HepG2 (cell line): Measurements from ENCODE around the gene CLASRP. TPM values are rescaled to one million over a fixed set of nuclear protein-coding genes. Genes with fewer than 3 reads are reported as not detected.

Source experiments
- ERF ChIP-seq: IDR thresholded peaks from 2 replicates; pipeline ENCODE4 v1.6.1; 2018; ENCODE audit warnings: missing biosample characterization, missing genetic modification reagents
- ETV5 ChIP-seq: IDR thresholded peaks from 2 replicates; pipeline ENCODE4 v1.6.1; 2018; ENCODE audit warnings: missing biosample characterization, missing genetic modification reagents, inconsistent platforms, borderline replicate concordance
- FOXP1 ChIP-seq, 2 experiments: fragments of 450-650 bp in 1 of 2; IDR thresholded peaks; 2 replicates each; pipeline ENCODE4 v1.6.1; 2017 to 2018; ENCODE audit warnings: antibody characterized with exemption in 1 of 2
- HDAC1 ChIP-seq: sonication (generic); formaldehyde crosslinking; IDR thresholded peaks from 2 replicates; pipeline ENCODE4 v1.5.1; 2020; ENCODE audit warnings: mild to moderate bottlenecking, missing genetic modification reagents
- HNF4A ChIP-seq: sonication (generic); formaldehyde crosslinking; IDR thresholded peaks from 2 replicates; pipeline ENCODE4 v1.4.0; 2020; ENCODE audit warnings: missing genetic modification reagents
- HOMEZ ChIP-seq: IDR thresholded peaks from 2 replicates; pipeline ENCODE4 v1.6.1; 2016; ENCODE audit warnings: low read depth
- IRX3 ChIP-seq: sonication (generic); formaldehyde crosslinking; IDR thresholded peaks from 2 replicates; pipeline ENCODE4 v1.8.1; 2023; ENCODE audit warnings: mild to moderate bottlenecking, low read depth, missing genetic modification reagents, borderline replicate concordance
- NFIC ChIP-seq: IDR thresholded peaks from 2 replicates; pipeline ENCODE4 v1.6.1; 2012; ENCODE audit warnings: mild to moderate bottlenecking, low read length, inconsistent platforms
- STAT6 ChIP-seq: sonication (generic); formaldehyde crosslinking; IDR thresholded peaks from 2 replicates; pipeline ENCODE4 v1.4.0; 2020; ENCODE audit warnings: missing genetic modification reagents, mild to moderate bottlenecking, borderline replicate concordance
- UBTF ChIP-seq: sonication (generic); formaldehyde crosslinking; IDR thresholded peaks from 2 replicates; pipeline ENCODE4 v1.4.0; 2020; ENCODE audit warnings: mild to moderate bottlenecking, missing genetic modification reagents
- ZFP90 ChIP-seq: sonication (generic); formaldehyde crosslinking; IDR thresholded peaks from 2 replicates; pipeline ENCODE4 v1.8.0; 2022; ENCODE audit warnings: missing genetic modification reagents, mild to moderate bottlenecking, inconsistent platforms, borderline replicate concordance
- ZNF12 ChIP-seq: sonication (generic); formaldehyde crosslinking; IDR thresholded peaks from 2 replicates; pipeline ENCODE4 v1.5.0; 2020; ENCODE audit warnings: missing genetic modification reagents
- ZNF260 ChIP-seq: sonication (generic); formaldehyde crosslinking; IDR thresholded peaks from 2 replicates; pipeline ENCODE4 v1.4.0; 2020; ENCODE audit warnings: missing genetic modification reagents, low read depth, mild to moderate bottlenecking, borderline replicate concordance
- ZNF335 ChIP-seq: sonication (generic); formaldehyde crosslinking; IDR thresholded peaks from 2 replicates; pipeline ENCODE4 v1.4.0; 2020; ENCODE audit warnings: missing genetic modification reagents
- ZNF468 ChIP-seq: sonication (generic); formaldehyde crosslinking; IDR thresholded peaks from 2 replicates; pipeline ENCODE4 v1.8.0; 2022; ENCODE audit warnings: mild to moderate bottlenecking, moderate library complexity, missing genetic modification reagents
- ZNF556 ChIP-seq: sonication (generic); formaldehyde crosslinking; IDR thresholded peaks from 2 replicates; pipeline ENCODE4 v1.4.0; 2020; ENCODE audit warnings: mild to moderate bottlenecking, missing genetic modification reagents, borderline replicate concordance
- polyA plus RNA-seq, 8 experiments: library from polyadenylated mRNA; depleted of rRNA in 3 of 8; stranded (reverse) in 7 of 8; unstranded in 1 of 8; fragments of >200 nt; fragmentation: Illumina TruSeq in 4 of 8; extraction: Trizol in 4 of 8; gene quantifications; 2 replicates each; pipeline versions ENCODE4 v1.2.1 to v1.2.3, GENCODE V29; 2011 to 2016; ENCODE audit warnings: low read depth in 4 of 8, missing spikeins in 1 of 8, mixed read lengths in 1 of 8; ENCODE audit not compliant: insufficient read depth in 1 of 8
- total RNA-seq, 5 experiments: library from RNA; depleted of rRNA; stranded (reverse); fragments of >200 nt; fragmentation: Illumina TruSeq; extraction: Trizol; gene quantifications; 2 replicates each; pipeline ENCODE4 v1.2.3, GENCODE V29; 2016; ENCODE audit warnings: low read depth in 1 of 5

CLASRP gene
- total and polyA plus RNA-seq, 2 of the 13 experiments (the other 11 are each of a cell fraction or from before 2014, with no cell fraction given), result 32.0 to 51.4 TPM

GRCh38 chr19:45045671-45046353 lies 7.0 kb downstream of the CLASRP start (continued):
- TF ChIP-seq FOXP1 (IDR thresholded peaks at IDR 0.05), result 0 out of 2 replicates have a peak, but pooled peaks have one; percentile 60
- peak; percentile 82 for TF ChIP-seq FOXP1 (CRISPR knock-in tag; IDR thresholded peaks at IDR 0.05)
- peak; percentile 60; the same call in 1 of the 2 replicates for TF ChIP-seq ZNF335 (CRISPR knock-in tag)
- peak; percentile 60; the same call in 1 of the 2 replicates for TF ChIP-seq HOMEZ (CRISPR knock-in tag)
- TF ChIP-seq IRX3 (CRISPR knock-in tag), result peak; percentile 31; the same call in 1 of the 2 replicates
- peak; percentile 89 for TF ChIP-seq HNF4A
- 0 out of 2 replicates have a peak, but pooled peaks have one; percentile 27 for TF ChIP-seq STAT6
- peak; percentile 94 for TF ChIP-seq ERF (CRISPR knock-in tag)
- peak; percentile 73; the same call in 1 of the 2 replicates for TF ChIP-seq ETV5 (CRISPR knock-in tag)
- no peak for TF ChIP-seq ZFP90 (CRISPR knock-in tag)
- peak; percentile 61; the same call in 1 of the 2 replicates for TF ChIP-seq ZNF12 (CRISPR knock-in tag)
- TF ChIP-seq ZNF260 (CRISPR knock-in tag), result peak; percentile 100
- TF ChIP-seq UBTF (CRISPR knock-in tag), result peak; percentile 87
- peak; percentile 88 for TF ChIP-seq HDAC1 (CRISPR knock-in tag)
- TF ChIP-seq ZNF556 (CRISPR knock-in tag), result peak; percentile 66; the same call in 1 of the 2 replicates
- TF ChIP-seq NFIC, result peak; percentile 30; the same call in 1 of the 2 replicates
- 0 out of 2 replicates have a peak, but pooled peaks have one; percentile 25 for TF ChIP-seq ZNF468 (CRISPR knock-in tag)
